Liver (tissue), 3 donors: ENCODE data around the gene TTLL12.

ENCODE experiments used
- CTCF ChIP-seq: fragments of 150-350 bp; IDR thresholded peaks from 2 replicates; pipeline ENCODE4 v1.5.1; 2017; ENCODE audit warnings: improper control_type of control experiment, low read depth, low read length; ENCODE audit not compliant: missing input control
- REST ChIP-seq: IDR thresholded peaks from 2 replicates; pipeline ENCODE4 v1.6.1; 2016; ENCODE audit warnings: antibody characterized with exemption, mild to moderate bottlenecking
- RXRA ChIP-seq, 2 donors: IDR thresholded peaks; 2 replicates each; pipeline ENCODE4 v1.6.1; 2017 to 2018; ENCODE audit warnings: antibody characterized with exemption in 2 of 2, mild to moderate bottlenecking in 1 of 2
- donor health status: healthy.
- donor health status: healthy.

- TF ChIP-seq CTCF (no peak), RXRA (IDR thresholded peaks at IDR 0.05) (no peak), REST (no peak)
Observed at GRCh38 chr22:43158778-43159483, 28.0 kb downstream of the TTLL12 start.
